ENCODE results near the gene LHX2. TPM values are rescaled to one million over a fixed set of nuclear protein-coding genes. Genes with fewer than 3 reads are reported as not detected.

LHX2 gene, protein sequence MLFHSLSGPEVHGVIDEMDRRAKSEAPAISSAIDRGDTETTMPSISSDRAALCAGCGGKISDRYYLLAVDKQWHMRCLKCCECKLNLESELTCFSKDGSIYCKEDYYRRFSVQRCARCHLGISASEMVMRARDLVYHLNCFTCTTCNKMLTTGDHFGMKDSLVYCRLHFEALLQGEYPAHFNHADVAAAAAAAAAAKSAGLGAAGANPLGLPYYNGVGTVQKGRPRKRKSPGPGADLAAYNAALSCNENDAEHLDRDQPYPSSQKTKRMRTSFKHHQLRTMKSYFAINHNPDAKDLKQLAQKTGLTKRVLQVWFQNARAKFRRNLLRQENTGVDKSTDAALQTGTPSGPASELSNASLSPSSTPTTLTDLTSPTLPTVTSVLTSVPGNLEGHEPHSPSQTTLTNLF
- total RNA-seq, result not detected

DNA sequence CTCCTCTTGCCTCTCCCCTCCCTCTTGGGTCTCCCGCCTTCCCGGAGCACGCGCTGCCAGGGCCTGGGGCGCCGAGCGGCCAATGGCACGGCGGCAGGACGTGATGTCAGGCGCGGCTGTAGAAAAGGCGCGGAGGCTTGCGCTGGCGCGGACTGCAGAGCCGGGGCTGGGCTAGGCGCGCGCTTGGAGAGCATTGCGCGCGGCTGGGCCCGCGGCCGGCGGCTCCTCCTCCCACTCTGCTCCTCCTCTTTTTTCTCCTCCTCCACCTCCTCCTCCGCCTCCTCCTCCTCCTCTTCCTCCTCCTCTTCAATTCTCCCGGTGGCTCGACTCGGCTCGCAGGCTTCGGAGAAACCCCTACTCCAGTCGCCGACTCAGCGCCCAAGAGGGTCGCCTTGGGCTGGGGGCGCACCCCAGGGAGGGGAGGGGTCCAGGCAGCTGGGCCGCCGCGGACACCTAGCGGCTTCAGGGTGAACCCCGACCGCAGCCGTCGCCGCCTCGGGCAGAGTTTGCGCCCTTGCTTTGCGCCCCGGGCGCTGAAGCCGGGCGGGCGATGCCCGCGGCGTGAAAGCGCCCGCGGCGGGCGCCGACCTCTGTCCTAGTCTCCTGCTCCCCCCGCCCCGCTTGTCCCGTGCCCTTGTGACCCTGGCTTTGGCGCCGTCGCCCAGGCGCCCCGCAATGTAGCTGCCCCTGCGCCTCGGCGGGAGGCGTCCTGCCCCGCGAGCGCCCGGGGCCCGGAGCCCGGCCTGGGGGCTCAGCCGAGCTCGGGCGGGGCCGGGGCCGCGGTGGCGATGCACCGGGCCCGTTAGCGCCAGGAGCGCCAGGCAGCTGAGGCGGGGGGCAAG is at the start of gene LHX2:
TSS of gene LHX2 (plus strand) at position 309 of the 842 bp plus-strand sequence. CDS start 581 bp downstream, outside the sequence.
- peak within 1 kb of the TSS; percentile 62 for H3K4me3 ChIP-seq
- ATAC-seq (ENCODE audit: insufficient number of reproducible peaks, low FRiP score, low read depth), result no peak
- H3K9me3 ChIP-seq, result no peaks in the 10 kb centered on the region
- DNase-seq (ENCODE audit: low spot score), result no peak
- no peak within 1 kb of the TSS for H3K27ac ChIP-seq
- peaks cover 23 to 43% of the 10 kb centered on the region in 2 donors for H3K4me1 ChIP-seq (ENCODE audit: control insufficient read depth in 1 of 2, low read depth in 2 of 2)
- TF ChIP-seq, protein P1, sequence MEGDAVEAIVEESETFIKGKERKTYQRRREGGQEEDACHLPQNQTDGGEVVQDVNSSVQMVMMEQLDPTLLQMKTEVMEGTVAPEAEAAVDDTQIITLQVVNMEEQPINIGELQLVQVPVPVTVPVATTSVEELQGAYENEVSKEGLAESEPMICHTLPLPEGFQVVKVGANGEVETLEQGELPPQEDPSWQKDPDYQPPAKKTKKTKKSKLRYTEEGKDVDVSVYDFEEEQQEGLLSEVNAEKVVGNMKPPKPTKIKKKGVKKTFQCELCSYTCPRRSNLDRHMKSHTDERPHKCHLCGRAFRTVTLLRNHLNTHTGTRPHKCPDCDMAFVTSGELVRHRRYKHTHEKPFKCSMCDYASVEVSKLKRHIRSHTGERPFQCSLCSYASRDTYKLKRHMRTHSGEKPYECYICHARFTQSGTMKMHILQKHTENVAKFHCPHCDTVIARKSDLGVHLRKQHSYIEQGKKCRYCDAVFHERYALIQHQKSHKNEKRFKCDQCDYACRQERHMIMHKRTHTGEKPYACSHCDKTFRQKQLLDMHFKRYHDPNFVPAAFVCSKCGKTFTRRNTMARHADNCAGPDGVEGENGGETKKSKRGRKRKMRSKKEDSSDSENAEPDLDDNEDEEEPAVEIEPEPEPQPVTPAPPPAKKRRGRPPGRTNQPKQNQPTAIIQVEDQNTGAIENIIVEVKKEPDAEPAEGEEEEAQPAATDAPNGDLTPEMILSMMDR (IDR thresholded peaks at IDR 0.05), result no peak
- peaks cover 73% of the 10 kb centered on the region for H3K27me3 ChIP-seq (replicated peaks; ENCODE audit: insufficient read depth)
- no peaks in the 10 kb centered on the region for H3K36me3 ChIP-seq

DNA sequence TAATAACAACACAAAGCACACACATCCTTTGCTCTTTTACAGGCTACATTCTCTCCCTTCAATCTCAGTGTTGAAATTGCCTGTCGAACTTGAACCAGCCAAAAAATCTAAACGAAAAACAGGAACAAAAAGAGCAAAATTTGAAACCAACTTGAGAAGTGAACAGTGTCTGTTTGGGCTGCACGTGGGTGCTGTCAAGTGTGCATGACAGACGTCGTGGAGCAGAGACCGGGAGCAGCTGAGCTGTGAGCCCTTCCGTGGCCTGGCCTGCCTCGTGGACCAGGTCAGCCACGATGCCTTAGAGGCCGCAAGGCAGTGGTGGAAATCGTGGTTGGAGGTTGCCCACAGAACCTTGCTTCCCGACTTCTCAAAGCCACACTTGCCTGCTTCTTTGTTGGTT is 46.8 kb upstream of the LHX2 start:
- no peaks in the 10 kb centered on the region for H3K27me3 ChIP-seq (replicated peaks; ENCODE audit: insufficient read depth)
- H3K4me1 ChIP-seq (ENCODE audit: control insufficient read depth in 1 of 2, low read depth in 2 of 2), result no peaks in the 10 kb centered on the region
- ATAC-seq (ENCODE audit: insufficient number of reproducible peaks, low FRiP score, low read depth), result no peak
- no peak overlapping the region for H3K4me3 ChIP-seq
- no peaks in the 10 kb centered on the region for H3K36me3 ChIP-seq
- TF ChIP-seq, protein P1 (IDR thresholded peaks at IDR 0.05), result no peak
- no peak for DNase-seq (ENCODE audit: low spot score)
- H3K27ac ChIP-seq, result no peak overlapping the region
- no peaks in the 10 kb centered on the region for H3K9me3 ChIP-seq

DNA sequence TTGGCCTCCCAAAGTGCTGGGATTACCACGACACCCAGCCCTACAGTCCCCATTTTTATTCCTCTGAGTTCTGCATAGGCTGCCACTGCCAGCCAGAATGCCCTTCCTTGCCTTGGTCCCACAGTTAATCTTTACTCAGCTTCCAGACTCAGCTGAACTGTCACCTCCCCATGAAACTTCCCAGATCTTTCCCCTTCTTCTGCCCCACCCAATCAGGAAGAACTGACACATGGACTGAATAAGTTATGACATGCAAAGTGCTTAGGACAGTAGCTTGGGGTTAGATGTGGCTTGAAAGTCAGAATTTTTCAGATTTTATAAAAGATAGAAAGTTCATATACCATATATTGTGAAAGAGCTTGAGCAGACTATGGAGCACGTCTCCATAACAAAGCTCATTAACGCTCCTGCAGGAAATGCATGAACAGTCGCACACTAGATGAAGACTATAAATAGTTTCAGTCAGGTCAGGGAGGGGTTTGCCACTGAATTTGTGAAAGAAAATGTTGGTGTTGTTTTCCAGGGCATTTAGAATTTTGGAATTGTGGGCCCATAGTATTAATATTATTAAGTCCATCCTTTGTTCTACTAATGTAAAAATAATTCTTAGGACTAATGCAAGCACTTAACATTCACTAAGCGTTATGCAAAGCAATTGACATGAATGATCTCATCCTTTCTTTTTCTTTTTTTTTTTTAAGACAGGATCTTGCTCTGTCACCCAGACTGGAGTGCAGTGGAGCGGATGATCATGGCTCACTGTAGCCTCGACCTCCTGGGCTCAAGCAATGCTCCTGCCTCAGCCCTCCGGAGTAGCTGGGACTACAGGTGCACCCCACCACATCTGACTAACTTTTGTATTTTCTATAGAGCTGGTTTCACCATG is 45.5 kb upstream of the LHX2 start:
- no peaks in the 10 kb centered on the region for H3K36me3 ChIP-seq
- ATAC-seq (ENCODE audit: insufficient number of reproducible peaks, low FRiP score, low read depth) (no peak), DNase-seq (ENCODE audit: low spot score) (no peak)
- H3K9me3 ChIP-seq, result no peaks in the 10 kb centered on the region
- H3K27ac ChIP-seq, result no peak overlapping the region
- TF ChIP-seq, protein P1 (IDR thresholded peaks at IDR 0.05), result no peak
- no peak overlapping the region for H3K4me3 ChIP-seq
- no peaks in the 10 kb centered on the region for H3K27me3 ChIP-seq (replicated peaks; ENCODE audit: insufficient read depth)
- no peaks in the 10 kb centered on the region for H3K4me1 ChIP-seq (ENCODE audit: control insufficient read depth in 1 of 2, low read depth in 2 of 2)

DNA sequence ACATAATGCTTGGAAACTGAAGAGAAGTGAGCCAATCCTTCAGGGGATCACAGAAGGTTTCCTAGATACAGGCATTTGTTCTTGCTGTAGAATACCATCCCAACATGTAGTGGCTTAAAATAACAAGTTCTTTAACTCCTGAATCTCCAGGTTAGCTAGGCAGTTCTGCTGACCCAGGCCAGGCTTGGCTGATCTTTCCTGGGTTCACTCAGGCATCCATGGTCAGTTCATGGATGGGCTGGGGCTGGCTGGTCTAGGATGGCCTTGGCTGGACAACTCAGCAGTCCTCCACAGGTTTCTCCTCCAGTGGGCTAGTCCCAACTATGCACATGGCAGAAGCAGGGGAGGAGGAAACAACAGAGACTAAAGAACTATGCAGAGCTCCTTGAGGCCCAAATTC is 44.2 kb upstream of the LHX2 start:
- Histone ChIP-seq H3K4me3 (no peak overlapping the region), H3K4me1 (ENCODE audit: control insufficient read depth in 1 of 2, low read depth in 2 of 2) (no peaks in the 10 kb centered on the region), H3K27ac (no peak overlapping the region), H3K36me3 (no peaks in the 10 kb centered on the region), H3K27me3 (replicated peaks; ENCODE audit: insufficient read depth) (no peaks in the 10 kb centered on the region), H3K9me3 (no peaks in the 10 kb centered on the region)
- DNase-seq (ENCODE audit: low spot score) (no peak), ATAC-seq (ENCODE audit: insufficient number of reproducible peaks, low FRiP score, low read depth) (no peak)
- TF ChIP-seq, protein P1 (IDR thresholded peaks at IDR 0.05), result no peak

Measured in thoracic aorta (tissue), 2 donors.